Keratinocyte (primary cell): ENCODE measurements around the gene CFL1. TPM values are rescaled to one million over a fixed set of nuclear protein-coding genes. Genes with fewer than 3 reads are reported as not detected.

Experiments used
- DNase-seq: peaks from one replicate; pipeline ENCODE4 v3.0.0-alpha.2; 2011; ENCODE audit warnings: low read depth, missing footprints, low spot score
- FAIRE-seq: peaks from 2 replicates; lab custom pipeline; 2011; peaks lifted over from hg19 to GRCh38; lab: Jason Lieb, UNC
- H2AFZ ChIP-seq: 2 replicates; pipeline ENCODE4 v1.6.0; 2012; ENCODE audit warnings: low read length, control low read depth, inconsistent platforms; ENCODE audit not compliant: control insufficient read depth
- H3K27ac ChIP-seq: 2 replicates; pipeline ENCODE4 v1.5.1; 2011; ENCODE audit warnings: low read length; ENCODE audit not compliant: control insufficient read depth, insufficient read depth
- H3K27me3 ChIP-seq: 3 replicates; pipeline ENCODE4 v1.6.0; 2011; ENCODE audit warnings: low read length; ENCODE audit not compliant: control insufficient read depth, insufficient read depth; ENCODE audit errors: extremely low read depth
- H3K36me3 ChIP-seq, 2 experiments: 2 replicates in 1 of 2; 3 replicates in 1 of 2; pipeline ENCODE4 v1.5.1; 2011; ENCODE audit warnings: low read length in 2 of 2, mild to moderate bottlenecking in 1 of 2; ENCODE audit not compliant: control insufficient read depth in 2 of 2, insufficient read depth in 2 of 2; ENCODE audit errors: extremely low read depth in 1 of 2
- H3K4me1 ChIP-seq: 3 replicates; pipeline ENCODE4 v1.5.1; 2011; ENCODE audit warnings: low read length; ENCODE audit not compliant: control insufficient read depth, insufficient read depth; ENCODE audit errors: extremely low read depth
- H3K4me2 ChIP-seq: 3 replicates; pipeline ENCODE4 v1.6.0; 2011; ENCODE audit warnings: low read depth, low read length; ENCODE audit not compliant: control insufficient read depth, insufficient read depth; ENCODE audit errors: extremely low read depth
- H3K4me3 ChIP-seq, 3 experiments: fragments of 200-600 bp in 1 of 3; sonication (generic) in 1 of 3; 2 replicates in 2 of 3; 3 replicates in 1 of 3; pipeline ENCODE4 v1.5.1; 2011 to 2016; ENCODE audit warnings: low read length in 3 of 3, mild to moderate bottlenecking in 3 of 3, control low read depth in 2 of 3, inconsistent platforms in 1 of 3, low read depth in 1 of 3, mixed read lengths in 1 of 3, mixed run types in 1 of 3, moderate library complexity in 1 of 3; ENCODE audit not compliant: control insufficient read depth in 2 of 3, insufficient read depth in 2 of 3; ENCODE audit errors: extremely low read depth in 1 of 3
- H3K79me2 ChIP-seq: 2 replicates; pipeline ENCODE4 v1.6.0; 2012; ENCODE audit warnings: low read length; ENCODE audit not compliant: control insufficient read depth, insufficient read depth
- H3K9ac ChIP-seq: 3 replicates; pipeline ENCODE4 v1.6.0; 2011; ENCODE audit warnings: low read length; ENCODE audit not compliant: control insufficient read depth, insufficient read depth; ENCODE audit errors: extremely low read depth
- H3K9me1 ChIP-seq: 3 replicates; pipeline ENCODE4 v1.6.0; 2011; ENCODE audit warnings: low read length; ENCODE audit not compliant: control insufficient read depth, insufficient read depth; ENCODE audit errors: extremely low read depth
- H3K9me3 ChIP-seq: 2 replicates; pipeline ENCODE4 v1.5.1; 2012; ENCODE audit warnings: low read depth, low read length; ENCODE audit not compliant: control insufficient read depth
- H4K20me1 ChIP-seq: 3 replicates; pipeline ENCODE4 v1.6.0; 2011; ENCODE audit warnings: low read length; ENCODE audit not compliant: control insufficient read depth, insufficient read depth; ENCODE audit errors: extremely low read depth
- EZH2 ChIP-seq: IDR thresholded peaks from one replicate; pipeline ENCODE4 v1.6.1; 2012; ENCODE audit warnings: inconsistent platforms, mild to moderate bottlenecking, low read length, moderate library complexity
- dilution Hi-C: fragments of 300-500 bp; cut with MboI; formaldehyde crosslinking; loops from one replicate; pipeline ENCODE4 v1.7.0; 2020; ENCODE audit warnings: low sequenced_read_pairs; ENCODE audit not compliant: extremely low pct_ligation_motif_present
- polyA plus RNA-seq, 5 experiments: library from polyadenylated mRNA; depleted of rRNA in 3 of 5; stranded (reverse) in 3 of 5; stranded (forward) in 1 of 5; unstranded in 1 of 5; fragments of >200 nt; gene quantifications; 1 replicate in 1 of 5; 2 replicates in 3 of 5; 3 replicates in 1 of 5; pipeline versions ENCODE4 v1.2.1 to v1.2.3, GENCODE V29; 2011 to 2012; ENCODE audit warnings: missing spikeins in 2 of 5, low read depth in 1 of 5, low replicate concordance in 1 of 5
- TF ChIP-seq, protein P1 (sequence below), 3 experiments: IDR thresholded peaks in 1 of 3; conservative IDR thresholded peaks in 1 of 3; optimal IDR thresholded peaks in 1 of 3; 2 replicates in 2 of 3; 3 replicates in 1 of 3; pipeline versions ENCODE3 to v1.5.1; 2011; ENCODE audit warnings: low read length in 3 of 3, mild to moderate bottlenecking in 3 of 3, moderate library complexity in 2 of 3, control low read depth in 1 of 3, inconsistent platforms in 1 of 3; ENCODE audit not compliant: insufficient read depth in 2 of 3; ENCODE audit errors: extremely low read depth in 1 of 3

Gene CFL1
- polyA plus RNA-seq, 1 donor (not counting 4 experiments of a cell fraction or from before 2014, with no cell fraction given), result 1,236 TPM

DNA sequence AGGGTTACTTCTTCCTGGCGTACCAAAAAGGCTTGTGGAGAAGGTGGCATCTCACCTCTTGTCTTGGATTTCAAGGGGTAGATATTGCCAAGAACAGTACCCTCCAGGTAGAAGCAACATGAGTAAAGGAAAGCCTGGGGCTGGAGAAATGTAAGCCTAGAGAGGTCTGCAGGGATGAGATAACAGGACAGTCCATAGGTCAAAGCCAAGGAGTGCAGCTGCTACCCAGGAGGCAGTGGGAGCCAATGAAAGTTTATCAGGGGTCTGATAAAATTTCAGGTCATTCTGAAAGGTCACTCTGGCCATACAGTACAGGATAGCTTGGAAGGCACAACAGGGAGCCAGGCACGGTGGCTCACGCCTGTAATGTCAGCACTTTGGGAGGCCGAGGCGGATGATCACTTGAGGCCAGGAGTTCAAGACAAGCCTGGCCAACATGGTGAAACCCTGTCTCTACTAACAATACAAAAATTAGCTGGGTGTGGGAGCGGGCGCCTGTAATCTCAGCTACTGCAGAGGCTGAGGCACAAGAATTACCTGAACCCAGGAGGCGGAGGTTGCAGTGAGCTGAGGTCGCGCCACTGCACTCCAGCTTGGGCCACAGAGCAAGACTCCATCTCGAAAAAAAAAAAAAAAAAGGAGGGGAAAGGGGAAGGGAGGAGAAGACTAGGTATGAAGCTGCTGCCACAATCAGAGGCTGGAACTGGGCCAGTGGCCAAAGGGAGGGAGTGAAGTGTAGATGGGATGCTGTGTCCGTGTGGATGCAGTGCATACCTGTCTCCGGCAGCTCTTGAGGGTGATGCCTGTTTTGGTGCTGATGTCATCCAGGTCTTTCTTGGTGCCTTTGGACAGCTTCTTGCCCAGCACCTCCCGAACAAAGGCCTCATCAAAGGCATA is 29.1 kb upstream of the CFL1 start:
- H3K4me1 ChIP-seq, result peaks cover 28% of the 10 kb centered on the region
- H3K9me1 ChIP-seq, result no peaks in the 10 kb centered on the region
- peak overlapping the region; percentile 64 for H3K27ac ChIP-seq
- H3K4me2 ChIP-seq, result peak overlapping the region; percentile 92
- H3K79me2 ChIP-seq, result peaks cover 17% of the 10 kb centered on the region
- no peaks in the 10 kb centered on the region for H3K9me3 ChIP-seq
- H4K20me1 ChIP-seq, result peaks cover 4% of the 10 kb centered on the region
- no peak for FAIRE-seq
- no peak for DNase-seq
- no peaks in the 10 kb centered on the region for H3K27me3 ChIP-seq
- no peak for TF ChIP-seq EZH2
- TF ChIP-seq, protein P1, sequence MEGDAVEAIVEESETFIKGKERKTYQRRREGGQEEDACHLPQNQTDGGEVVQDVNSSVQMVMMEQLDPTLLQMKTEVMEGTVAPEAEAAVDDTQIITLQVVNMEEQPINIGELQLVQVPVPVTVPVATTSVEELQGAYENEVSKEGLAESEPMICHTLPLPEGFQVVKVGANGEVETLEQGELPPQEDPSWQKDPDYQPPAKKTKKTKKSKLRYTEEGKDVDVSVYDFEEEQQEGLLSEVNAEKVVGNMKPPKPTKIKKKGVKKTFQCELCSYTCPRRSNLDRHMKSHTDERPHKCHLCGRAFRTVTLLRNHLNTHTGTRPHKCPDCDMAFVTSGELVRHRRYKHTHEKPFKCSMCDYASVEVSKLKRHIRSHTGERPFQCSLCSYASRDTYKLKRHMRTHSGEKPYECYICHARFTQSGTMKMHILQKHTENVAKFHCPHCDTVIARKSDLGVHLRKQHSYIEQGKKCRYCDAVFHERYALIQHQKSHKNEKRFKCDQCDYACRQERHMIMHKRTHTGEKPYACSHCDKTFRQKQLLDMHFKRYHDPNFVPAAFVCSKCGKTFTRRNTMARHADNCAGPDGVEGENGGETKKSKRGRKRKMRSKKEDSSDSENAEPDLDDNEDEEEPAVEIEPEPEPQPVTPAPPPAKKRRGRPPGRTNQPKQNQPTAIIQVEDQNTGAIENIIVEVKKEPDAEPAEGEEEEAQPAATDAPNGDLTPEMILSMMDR (optimal IDR thresholded peaks at IDR 0.05 in 1 of 3, IDR thresholded peaks at IDR 0.05 in 1 of 3, conservative IDR thresholded peaks at IDR 0.05 in 1 of 3; ENCODE audit: extremely low read depth in 1 of 3, insufficient read depth in 2 of 3, low read length in 3 of 3), result no peak
- H2AFZ ChIP-seq, result no peak overlapping the region
- peaks cover 31 to 50% of the 10 kb centered on the region in 2 experiments for H3K36me3 ChIP-seq
- H3K4me3 ChIP-seq, result peak overlapping the region; percentile 60 to 91 (median 89)
- dilution Hi-C loops, result no loop called here
- H3K9ac ChIP-seq, result peak overlapping the region; percentile 67

DNA sequence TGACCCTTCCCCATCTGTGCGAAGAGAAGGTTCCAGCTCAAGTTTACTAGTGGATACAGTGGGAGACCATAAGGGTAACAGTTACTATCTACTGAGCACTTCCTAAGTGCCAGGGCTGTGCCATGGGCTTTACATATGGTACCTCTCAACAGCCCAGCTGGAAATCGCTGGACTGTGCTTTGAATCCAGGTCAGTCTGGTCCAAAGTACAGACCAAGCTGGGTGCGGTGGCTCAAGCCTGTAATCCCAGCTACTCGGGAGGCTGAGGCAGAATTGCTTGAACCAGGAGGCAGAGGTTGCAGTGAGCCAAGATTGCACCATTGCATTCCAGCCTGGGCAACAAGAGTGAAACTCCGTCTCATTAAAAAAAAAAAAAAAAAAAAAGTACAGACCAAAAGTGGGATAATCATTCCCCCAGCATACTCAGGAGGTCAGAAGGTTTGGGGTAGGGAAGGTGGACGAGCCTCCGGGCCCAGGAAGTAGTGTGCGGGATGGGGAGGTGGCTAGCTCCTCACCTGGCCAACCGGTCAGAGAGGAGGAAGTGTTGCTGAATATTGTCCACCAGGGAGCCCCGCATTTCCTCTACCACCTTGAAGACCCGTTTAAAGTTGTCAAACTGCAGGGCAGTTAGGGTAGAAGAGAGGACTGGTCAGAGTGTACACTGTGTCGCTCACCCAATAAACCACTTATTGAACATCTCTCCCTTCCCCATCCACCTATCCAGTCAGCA is 28.0 kb upstream of the CFL1 start:
- dilution Hi-C loops, result no loop called here
- no peak overlapping the region for H3K4me3 ChIP-seq
- FAIRE-seq (no peak), DNase-seq (no peak)
- H3K27ac ChIP-seq, result no peak overlapping the region
- TF ChIP-seq, protein P1 (optimal IDR thresholded peaks at IDR 0.05 in 1 of 3, IDR thresholded peaks at IDR 0.05 in 1 of 3, conservative IDR thresholded peaks at IDR 0.05 in 1 of 3; ENCODE audit: extremely low read depth in 1 of 3, insufficient read depth in 2 of 3, low read length in 3 of 3), result no peak
- TF ChIP-seq EZH2, result no peak
- no peak overlapping the region for H2AFZ ChIP-seq
- no peak overlapping the region for H3K4me2 ChIP-seq
- peaks cover 31 to 46% of the 10 kb centered on the region in 2 experiments for H3K36me3 ChIP-seq
- no peaks in the 10 kb centered on the region for H3K27me3 ChIP-seq
- H3K79me2 ChIP-seq, result peaks cover 17% of the 10 kb centered on the region
- no peaks in the 10 kb centered on the region for H4K20me1 ChIP-seq
- H3K9ac ChIP-seq, result no peak overlapping the region
- no peaks in the 10 kb centered on the region for H3K9me1 ChIP-seq
- H3K4me1 ChIP-seq, result peaks cover 25% of the 10 kb centered on the region
- H3K9me3 ChIP-seq, result no peaks in the 10 kb centered on the region
